ENCODE data around the gene DHX8.

GRCh38 chr17:43549496-43549895 is 65.7 kb downstream of the DHX8 start:
- no peak for TF ChIP-seq POLR2A (IDR thresholded peaks at IDR 0.05; ENCODE audit: low read depth, low read length)
- TF ChIP-seq, protein P1, sequence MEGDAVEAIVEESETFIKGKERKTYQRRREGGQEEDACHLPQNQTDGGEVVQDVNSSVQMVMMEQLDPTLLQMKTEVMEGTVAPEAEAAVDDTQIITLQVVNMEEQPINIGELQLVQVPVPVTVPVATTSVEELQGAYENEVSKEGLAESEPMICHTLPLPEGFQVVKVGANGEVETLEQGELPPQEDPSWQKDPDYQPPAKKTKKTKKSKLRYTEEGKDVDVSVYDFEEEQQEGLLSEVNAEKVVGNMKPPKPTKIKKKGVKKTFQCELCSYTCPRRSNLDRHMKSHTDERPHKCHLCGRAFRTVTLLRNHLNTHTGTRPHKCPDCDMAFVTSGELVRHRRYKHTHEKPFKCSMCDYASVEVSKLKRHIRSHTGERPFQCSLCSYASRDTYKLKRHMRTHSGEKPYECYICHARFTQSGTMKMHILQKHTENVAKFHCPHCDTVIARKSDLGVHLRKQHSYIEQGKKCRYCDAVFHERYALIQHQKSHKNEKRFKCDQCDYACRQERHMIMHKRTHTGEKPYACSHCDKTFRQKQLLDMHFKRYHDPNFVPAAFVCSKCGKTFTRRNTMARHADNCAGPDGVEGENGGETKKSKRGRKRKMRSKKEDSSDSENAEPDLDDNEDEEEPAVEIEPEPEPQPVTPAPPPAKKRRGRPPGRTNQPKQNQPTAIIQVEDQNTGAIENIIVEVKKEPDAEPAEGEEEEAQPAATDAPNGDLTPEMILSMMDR (IDR thresholded peaks at IDR 0.05; ENCODE audit: extremely low read depth in 1 of 2, insufficient read depth in 1 of 2, low read depth in 1 of 2, low read length in 2 of 2), result no peak
- no peak for TF ChIP-seq EZH2 (IDR thresholded peaks at IDR 0.05; ENCODE audit: borderline replicate concordance, low read depth, low read length, severe bottlenecking)
- no peak for TF ChIP-seq JUN (IDR thresholded peaks at IDR 0.05; ENCODE audit: borderline replicate concordance, insufficient read depth, insufficient read length, low read depth)
